ENCODE results near the gene PSMD5.

PSMD5 gene

DNA sequence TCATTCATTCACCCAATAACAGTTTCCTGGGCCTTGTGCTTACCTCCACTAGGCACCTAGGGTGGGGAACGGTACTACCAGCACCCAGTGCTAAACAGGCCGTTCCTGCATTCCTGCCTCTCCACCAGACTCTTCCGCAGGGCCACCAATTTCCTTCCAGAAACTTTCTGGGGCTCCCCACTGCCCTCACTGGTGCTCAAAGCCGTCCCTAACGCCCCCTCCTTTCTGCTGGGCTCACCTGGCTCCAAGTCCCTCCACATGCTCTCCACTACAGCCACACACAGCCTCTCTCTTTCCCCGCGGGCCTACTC is 32.9 kb upstream of the PSMD5 start:
- TF ChIP-seq, protein P1, sequence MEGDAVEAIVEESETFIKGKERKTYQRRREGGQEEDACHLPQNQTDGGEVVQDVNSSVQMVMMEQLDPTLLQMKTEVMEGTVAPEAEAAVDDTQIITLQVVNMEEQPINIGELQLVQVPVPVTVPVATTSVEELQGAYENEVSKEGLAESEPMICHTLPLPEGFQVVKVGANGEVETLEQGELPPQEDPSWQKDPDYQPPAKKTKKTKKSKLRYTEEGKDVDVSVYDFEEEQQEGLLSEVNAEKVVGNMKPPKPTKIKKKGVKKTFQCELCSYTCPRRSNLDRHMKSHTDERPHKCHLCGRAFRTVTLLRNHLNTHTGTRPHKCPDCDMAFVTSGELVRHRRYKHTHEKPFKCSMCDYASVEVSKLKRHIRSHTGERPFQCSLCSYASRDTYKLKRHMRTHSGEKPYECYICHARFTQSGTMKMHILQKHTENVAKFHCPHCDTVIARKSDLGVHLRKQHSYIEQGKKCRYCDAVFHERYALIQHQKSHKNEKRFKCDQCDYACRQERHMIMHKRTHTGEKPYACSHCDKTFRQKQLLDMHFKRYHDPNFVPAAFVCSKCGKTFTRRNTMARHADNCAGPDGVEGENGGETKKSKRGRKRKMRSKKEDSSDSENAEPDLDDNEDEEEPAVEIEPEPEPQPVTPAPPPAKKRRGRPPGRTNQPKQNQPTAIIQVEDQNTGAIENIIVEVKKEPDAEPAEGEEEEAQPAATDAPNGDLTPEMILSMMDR (IDR thresholded peaks at IDR 0.05; ENCODE audit: unreplicated experiment in 3 of 3): no peak
- Mint-ChIP-seq H3K27ac (peak overlapping the region; percentile 39 to 84 (median 62)), H3K27me3 (ENCODE audit: low read depth) (peaks cover 26% of the 10 kb centered on the region), H3K4me3 (peak overlapping the region; percentile 80 to 86 (median 83)), H3K36me3 (ENCODE audit: low read depth) (peaks cover 8% of the 10 kb centered on the region), H3K4me1 (peaks cover 13% of the 10 kb centered on the region), H3K9me3 (no peaks in the 10 kb centered on the region)

DNA sequence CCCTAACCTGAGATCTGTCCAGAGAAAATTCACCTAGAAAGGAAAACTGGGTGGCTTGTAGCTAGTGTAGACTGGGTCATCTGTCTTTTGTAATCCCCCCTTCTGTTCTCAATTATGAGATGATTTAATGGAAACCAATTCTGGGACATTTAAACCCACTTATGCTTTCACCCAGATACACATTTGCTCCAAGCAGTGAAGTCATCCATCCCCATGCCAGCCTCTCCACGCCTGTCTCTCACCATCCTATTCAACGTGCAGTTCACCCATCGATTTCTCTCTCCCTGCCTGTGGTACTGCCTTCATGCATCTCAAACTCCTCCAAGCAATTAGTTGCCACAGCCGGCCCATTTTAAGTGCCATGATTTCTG is 32.5 kb upstream of the PSMD5 start:
- TF ChIP-seq, protein P1 (IDR thresholded peaks at IDR 0.05; ENCODE audit: unreplicated experiment in 3 of 3): no peak
- peaks cover 23% of the 10 kb centered on the region for H3K27me3 Mint-ChIP-seq (ENCODE audit: low read depth)
- peak overlapping the region; percentile 80 to 86 (median 83) for H3K4me3 Mint-ChIP-seq
- peak overlapping the region in 2 of 3 experiments; percentile 39 to 55 for H3K27ac Mint-ChIP-seq
- peaks cover 8% of the 10 kb centered on the region for H3K36me3 Mint-ChIP-seq (ENCODE audit: low read depth)
- H3K4me1 Mint-ChIP-seq: peaks cover 13% of the 10 kb centered on the region
- H3K9me3 Mint-ChIP-seq: no peaks in the 10 kb centered on the region

DNA sequence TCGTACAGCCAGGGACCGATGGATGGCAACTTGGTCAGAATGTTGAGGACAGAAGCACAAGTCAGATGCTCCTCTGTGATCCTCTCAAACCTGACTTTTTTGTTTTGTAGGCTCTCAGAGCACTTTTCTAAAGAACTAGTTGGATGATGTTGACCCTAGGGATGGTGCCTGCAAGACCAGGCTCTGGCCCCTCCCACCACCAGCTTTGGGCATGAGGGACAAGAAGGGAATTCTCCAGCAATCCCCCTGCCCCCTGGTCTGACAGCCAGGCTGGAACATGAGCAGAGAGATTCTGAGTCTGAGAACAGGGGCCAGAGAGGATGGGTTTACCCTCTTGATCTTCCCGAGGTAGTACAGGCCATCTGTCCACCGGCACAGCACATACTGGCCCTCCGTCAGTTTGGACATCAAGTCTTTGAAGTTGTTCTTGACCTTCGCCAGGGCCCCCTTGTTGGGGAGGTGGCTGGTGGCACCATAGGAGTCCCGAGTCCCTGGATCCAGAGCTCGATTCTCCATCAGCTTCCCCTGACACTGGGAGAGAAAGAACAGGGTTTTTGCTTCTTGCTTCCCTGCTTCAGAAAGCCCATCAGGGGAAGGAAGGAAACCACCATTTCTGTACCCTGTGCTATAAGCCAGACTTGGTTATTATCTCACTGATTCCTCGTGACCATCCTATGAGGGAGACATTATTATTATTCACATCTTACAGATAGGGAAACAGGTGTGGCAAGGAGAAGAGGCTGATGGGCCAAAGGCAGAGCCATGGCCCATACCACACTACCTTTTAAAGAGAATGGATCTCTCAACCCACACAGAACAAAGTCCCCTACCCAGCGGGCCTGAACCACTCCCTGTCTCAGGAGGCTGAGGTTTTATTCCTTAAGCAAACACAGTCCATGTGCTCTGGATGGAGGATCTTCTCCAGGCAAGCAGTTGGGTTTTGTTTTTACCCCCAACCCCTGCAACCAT is 31.8 kb upstream of the PSMD5 start:
- Mint-ChIP-seq H3K4me3 (peak overlapping the region; percentile 32 to 83 (median 80)), H3K27ac (peak overlapping the region in 2 of 3 experiments; percentile 45 to 77), H3K9me3 (no peaks in the 10 kb centered on the region), H3K27me3 (ENCODE audit: low read depth) (peaks cover 16% of the 10 kb centered on the region), H3K4me1 (peaks cover 13% of the 10 kb centered on the region), H3K36me3 (ENCODE audit: low read depth) (peaks cover 8% of the 10 kb centered on the region)
- TF ChIP-seq, protein P1 (IDR thresholded peaks at IDR 0.05; ENCODE audit: unreplicated experiment in 3 of 3): no peak

DNA sequence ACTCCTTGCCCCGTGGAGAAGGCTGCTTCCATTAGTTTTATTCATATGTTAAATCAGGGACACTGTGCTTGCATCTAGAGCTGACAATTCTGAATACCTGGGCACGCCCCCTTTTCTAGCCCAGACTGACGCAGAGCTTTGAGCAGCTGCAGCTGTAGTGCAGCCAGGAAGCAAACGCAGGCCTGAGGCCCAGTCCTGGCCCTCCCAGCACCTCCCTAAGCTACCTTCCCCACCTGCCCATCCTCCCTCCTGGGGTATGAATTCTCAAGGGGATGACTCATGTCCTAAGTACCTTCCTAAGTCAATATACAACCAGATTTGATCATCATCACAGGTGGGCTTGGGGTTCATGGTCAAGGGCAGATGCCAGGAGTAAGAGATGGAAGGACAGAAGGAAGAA is 30.8 kb upstream of the PSMD5 start:
- peaks cover 18% of the 10 kb centered on the region for H3K4me1 Mint-ChIP-seq
- TF ChIP-seq, protein P1 (IDR thresholded peaks at IDR 0.05; ENCODE audit: unreplicated experiment in 3 of 3): no peak
- H3K36me3 Mint-ChIP-seq (ENCODE audit: low read depth): peaks cover 8% of the 10 kb centered on the region
- H3K27me3 Mint-ChIP-seq (ENCODE audit: low read depth): peaks cover 6% of the 10 kb centered on the region
- peak overlapping the region in 2 of 3 experiments; percentile 44 to 77 for H3K27ac Mint-ChIP-seq
- H3K9me3 Mint-ChIP-seq: no peaks in the 10 kb centered on the region
- H3K4me3 Mint-ChIP-seq: peak overlapping the region in 2 of 3 experiments; percentile 11 to 32

DNA sequence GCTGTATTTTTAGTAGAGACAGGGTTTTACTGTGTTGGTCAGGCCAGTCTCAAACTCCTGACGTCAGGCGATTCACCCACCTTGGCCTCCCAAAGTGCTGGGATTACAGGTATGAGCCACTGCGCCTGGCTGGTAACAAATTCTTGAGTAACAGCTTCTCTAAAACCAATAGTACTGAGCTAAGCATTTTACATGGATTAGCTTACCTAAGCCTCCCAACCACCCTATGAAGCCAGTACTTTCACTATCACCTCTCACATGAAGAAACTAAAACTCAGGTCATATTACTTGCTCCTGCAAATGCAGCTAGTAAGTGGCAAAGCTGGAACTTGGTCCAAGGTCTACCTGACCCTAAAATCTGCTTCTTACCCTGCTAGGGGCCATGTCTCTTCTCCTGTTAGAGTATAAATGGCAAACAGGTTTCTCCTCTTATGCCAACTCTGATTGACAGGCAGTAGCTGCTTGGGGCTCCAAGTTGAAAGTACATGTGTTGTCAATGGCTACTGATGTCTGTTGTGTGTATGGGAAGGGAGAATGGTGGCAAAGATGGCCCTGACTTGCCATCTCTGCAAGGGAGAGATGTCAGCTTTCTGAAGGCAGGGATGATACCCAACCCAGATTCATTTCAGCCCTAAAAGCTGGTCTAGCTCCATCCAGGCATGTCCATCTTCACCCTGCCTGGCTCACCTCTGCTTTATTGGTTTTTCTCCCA is 30.2 kb upstream of the PSMD5 start:
- peaks cover 8% of the 10 kb centered on the region for H3K36me3 Mint-ChIP-seq (ENCODE audit: low read depth)
- peak overlapping the region in 1 of 3 experiments; percentile 32 for H3K4me3 Mint-ChIP-seq
- H3K27me3 Mint-ChIP-seq (ENCODE audit: low read depth): peaks cover 2% of the 10 kb centered on the region
- peaks cover 21% of the 10 kb centered on the region for H3K4me1 Mint-ChIP-seq
- TF ChIP-seq, protein P1 (IDR thresholded peaks at IDR 0.05; ENCODE audit: unreplicated experiment in 3 of 3): no peak
- peak overlapping the region in 2 of 3 experiments; percentile 44 to 77 for H3K27ac Mint-ChIP-seq
- no peaks in the 10 kb centered on the region for H3K9me3 Mint-ChIP-seq

All from nephron (organoid).